ENCODE measurements around the gene CLINT1.

Gene CLINT1

DNA sequence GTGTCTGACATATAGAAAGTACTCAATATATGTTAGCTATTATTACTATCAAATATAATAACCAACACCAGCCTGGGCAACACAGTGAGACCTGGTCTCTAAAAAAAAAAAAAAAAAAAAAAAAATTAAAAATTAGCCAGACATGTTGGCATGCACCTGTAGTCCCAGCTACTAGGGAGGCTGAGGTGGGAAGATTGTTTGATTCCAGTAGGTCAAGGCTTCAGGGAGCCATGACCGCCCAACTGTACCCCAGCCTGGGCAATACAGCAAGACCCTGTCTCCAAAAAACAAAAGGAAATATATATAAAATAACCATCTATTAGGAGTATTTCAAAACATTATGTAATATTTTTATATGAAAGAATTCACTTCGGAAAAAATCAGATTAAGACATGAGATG, 40.6 kb downstream of the CLINT1 start:
- no peak for DNase-seq (ENCODE audit: low read depth)
- no peak overlapping the region for H3K4me3 ChIP-seq (ENCODE audit: low read length)
- no peak for TF ChIP-seq CTCF (conservative IDR thresholded peaks at IDR 0.05; ENCODE audit: low read length)

GRCh38 chr5:157817928-157818327, 41.0 kb downstream of the CLINT1 start:
- TF ChIP-seq CTCF (conservative IDR thresholded peaks at IDR 0.05; ENCODE audit: low read length), result no peak
- DNase-seq (ENCODE audit: low read depth), result no peak
- H3K4me3 ChIP-seq (ENCODE audit: low read length), result no peak overlapping the region

DNA sequence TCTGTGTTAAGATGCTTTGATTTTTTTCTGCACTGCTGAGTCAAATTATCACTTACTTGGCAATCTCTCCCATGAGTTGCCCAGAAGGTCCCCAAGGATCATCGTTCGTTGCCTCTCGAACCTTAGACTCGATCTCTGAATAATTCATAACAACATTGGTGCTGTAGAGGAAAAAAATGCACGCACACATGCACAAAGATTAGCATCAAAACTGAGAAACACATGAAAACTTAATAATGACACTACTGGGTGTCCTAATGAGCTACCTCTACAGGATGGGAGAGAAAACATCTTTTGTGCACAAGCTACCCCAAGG, 41.6 kb downstream of the CLINT1 start:
- H3K4me3 ChIP-seq (ENCODE audit: low read length), result no peak overlapping the region
- DNase-seq (ENCODE audit: low read depth), result no peak
- TF ChIP-seq CTCF (conservative IDR thresholded peaks at IDR 0.05; ENCODE audit: low read length), result no peak

- DNase-seq (ENCODE audit: low read depth), result peak; percentile 11
- TF ChIP-seq CTCF (conservative IDR thresholded peaks at IDR 0.05; ENCODE audit: low read length), result peak; percentile 59
- no peak overlapping the region for H3K4me3 ChIP-seq (ENCODE audit: low read length)
These were observed 42.1 kb downstream of the CLINT1 start for GRCh38 chr5:157816682-157817386.

DNA sequence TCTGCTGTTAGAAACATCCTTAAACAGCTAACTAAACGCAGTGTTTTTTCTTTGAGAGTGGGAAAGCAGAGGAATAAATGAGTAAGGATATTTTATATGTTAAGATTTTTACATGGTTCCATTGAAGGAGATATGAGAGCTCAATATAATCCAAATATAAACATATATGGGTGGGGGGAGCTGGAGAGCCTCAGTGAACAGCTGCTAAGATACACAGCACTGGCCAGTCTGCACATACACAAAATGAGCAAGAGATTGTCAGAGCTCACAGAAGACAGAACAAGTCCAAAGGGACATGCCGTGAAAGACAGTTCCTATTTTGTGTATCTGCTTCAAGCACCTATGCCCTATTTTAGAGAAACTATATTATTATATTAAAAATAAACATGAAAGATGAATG, 46.9 kb downstream of the CLINT1 start:
- DNase-seq (ENCODE audit: low read depth), result no peak
- H3K4me3 ChIP-seq (ENCODE audit: low read length), result no peak overlapping the region
- no peak for TF ChIP-seq CTCF (conservative IDR thresholded peaks at IDR 0.05; ENCODE audit: low read length)

GRCh38 chr5:157808043-157808442, 50.9 kb downstream of the CLINT1 start:
- DNase-seq (ENCODE audit: low read depth), result no peak
- no peak for TF ChIP-seq CTCF (conservative IDR thresholded peaks at IDR 0.05; ENCODE audit: low read length)
- H3K4me3 ChIP-seq (ENCODE audit: low read length), result no peak overlapping the region

DNA sequence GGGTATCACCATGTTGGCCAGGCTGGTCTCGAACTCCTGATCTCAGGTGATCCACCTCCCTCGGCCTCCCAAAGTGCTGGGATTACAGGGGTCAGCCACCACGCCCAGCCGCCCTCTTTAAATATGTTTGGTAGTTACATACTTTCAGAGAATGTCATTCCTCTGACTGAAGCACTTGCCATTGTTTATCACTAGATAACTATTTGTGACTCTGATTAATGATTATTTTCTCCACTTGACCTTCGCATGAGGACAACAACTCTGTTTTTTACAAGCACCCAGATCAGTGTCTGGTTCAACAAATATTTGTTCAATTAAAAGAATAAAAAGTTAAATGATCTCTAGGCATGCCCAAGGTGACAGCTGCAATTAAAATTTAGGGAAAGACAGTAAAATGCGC, 56.2 kb downstream of the CLINT1 start:
- TF ChIP-seq CTCF (conservative IDR thresholded peaks at IDR 0.05; ENCODE audit: low read length), result no peak
- no peak for DNase-seq (ENCODE audit: low read depth)
- no peak overlapping the region for H3K4me3 ChIP-seq (ENCODE audit: low read length)
